ENCODE results near the gene TRABD2B.
A peak's percentile ranks its signal among the peaks of the same experiment; 100 is the strongest.

TRABD2B gene

DNA sequence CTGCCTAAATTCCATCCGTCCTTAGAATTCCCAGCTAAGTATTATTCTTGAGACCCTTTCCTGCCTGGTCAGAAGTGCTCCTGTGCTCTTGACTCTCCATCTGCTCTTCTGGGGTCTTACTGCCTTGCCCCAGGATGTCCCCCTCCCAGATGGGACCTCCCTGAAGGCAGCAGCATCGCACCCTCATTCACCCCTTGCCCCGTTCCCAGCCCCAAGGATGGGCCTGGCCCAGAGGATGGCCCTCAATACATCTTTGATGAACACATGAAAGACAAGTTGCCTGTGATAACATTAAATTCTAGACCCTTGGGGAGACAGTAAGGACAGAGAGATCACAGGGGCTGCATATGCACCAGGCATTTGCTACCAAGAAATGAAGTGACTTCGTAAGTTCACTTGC is 167.2 kb downstream of the TRABD2B start:
- H3K4me3 ChIP-seq (ENCODE audit: low read length), result no peak overlapping the region
- no peak for DNase-seq (ENCODE audit: low read depth)
- TF ChIP-seq, protein P1, sequence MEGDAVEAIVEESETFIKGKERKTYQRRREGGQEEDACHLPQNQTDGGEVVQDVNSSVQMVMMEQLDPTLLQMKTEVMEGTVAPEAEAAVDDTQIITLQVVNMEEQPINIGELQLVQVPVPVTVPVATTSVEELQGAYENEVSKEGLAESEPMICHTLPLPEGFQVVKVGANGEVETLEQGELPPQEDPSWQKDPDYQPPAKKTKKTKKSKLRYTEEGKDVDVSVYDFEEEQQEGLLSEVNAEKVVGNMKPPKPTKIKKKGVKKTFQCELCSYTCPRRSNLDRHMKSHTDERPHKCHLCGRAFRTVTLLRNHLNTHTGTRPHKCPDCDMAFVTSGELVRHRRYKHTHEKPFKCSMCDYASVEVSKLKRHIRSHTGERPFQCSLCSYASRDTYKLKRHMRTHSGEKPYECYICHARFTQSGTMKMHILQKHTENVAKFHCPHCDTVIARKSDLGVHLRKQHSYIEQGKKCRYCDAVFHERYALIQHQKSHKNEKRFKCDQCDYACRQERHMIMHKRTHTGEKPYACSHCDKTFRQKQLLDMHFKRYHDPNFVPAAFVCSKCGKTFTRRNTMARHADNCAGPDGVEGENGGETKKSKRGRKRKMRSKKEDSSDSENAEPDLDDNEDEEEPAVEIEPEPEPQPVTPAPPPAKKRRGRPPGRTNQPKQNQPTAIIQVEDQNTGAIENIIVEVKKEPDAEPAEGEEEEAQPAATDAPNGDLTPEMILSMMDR (IDR thresholded peaks at IDR 0.05; ENCODE audit: insufficient read depth, low read depth, low read length, missing control alignments), result no peak

DNA sequence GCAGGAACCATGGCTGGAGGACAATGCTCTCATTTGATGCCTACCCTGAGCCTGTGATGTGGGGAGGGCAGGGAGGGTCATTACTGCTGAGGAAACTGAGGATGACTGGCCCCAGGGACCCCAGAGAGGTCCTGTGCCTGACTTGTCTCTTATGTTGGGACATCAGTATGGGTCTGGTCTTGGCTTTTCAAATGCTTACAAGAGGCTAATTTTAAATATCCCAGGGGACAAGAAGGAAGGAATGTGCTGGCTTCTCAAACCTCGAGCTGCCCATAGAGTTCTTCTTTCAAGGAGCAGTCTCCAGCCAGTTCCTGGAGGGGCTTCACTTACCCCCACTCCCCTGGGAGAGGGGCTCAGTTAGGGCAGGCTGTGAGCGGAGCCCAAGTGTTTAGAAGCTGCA is 168.2 kb downstream of the TRABD2B start:
- H3K4me3 ChIP-seq (ENCODE audit: low read length), result no peak overlapping the region
- TF ChIP-seq, protein P1 (IDR thresholded peaks at IDR 0.05; ENCODE audit: insufficient read depth, low read depth, low read length, missing control alignments), result no peak
- DNase-seq (ENCODE audit: low read depth), result no peak

DNA sequence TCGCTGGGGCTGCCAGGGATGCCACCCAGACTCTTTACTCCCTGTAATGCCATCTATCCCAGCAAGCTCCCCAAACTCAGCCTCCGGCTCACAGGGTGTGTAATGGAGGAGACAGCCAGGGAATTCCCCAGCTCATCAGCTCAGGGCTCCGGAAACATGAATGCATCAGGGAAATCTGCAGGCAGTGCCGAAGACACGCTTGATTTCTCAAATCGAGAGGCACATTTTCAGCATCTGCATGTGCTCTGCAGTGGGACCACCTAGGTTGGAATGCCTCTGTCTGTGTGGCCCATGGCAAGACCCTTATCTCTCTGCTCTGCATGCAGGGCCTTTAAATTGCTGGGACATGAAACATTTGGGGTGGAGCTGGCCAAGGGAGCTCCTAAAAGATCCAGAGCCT is 170.1 kb downstream of the TRABD2B start:
- no peak for DNase-seq (ENCODE audit: low read depth)
- TF ChIP-seq, protein P1 (IDR thresholded peaks at IDR 0.05; ENCODE audit: insufficient read depth, low read depth, low read length, missing control alignments), result no peak
- no peak overlapping the region for H3K4me3 ChIP-seq (ENCODE audit: low read length)

DNA sequence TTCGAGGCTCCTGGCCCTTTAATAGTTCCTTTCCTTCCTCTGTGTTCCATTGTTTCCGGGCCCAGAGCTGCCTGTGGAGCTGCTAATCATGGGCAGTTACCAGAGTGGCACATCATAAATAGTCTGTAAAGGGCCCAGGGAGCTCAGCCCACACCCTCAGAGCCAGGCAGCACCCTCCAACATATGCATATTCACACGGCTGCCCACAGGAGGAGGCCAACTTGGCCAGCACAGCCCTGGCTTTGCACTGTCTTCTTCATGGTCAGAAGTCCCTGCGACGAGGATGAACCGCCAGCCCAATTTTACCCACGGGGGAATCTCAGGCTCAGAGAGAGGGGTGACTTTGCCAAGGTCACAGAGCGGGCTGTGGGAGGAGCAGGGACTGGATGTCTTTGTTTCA is 172.5 kb downstream of the TRABD2B start:
- no peak for DNase-seq (ENCODE audit: low read depth)
- H3K4me3 ChIP-seq (ENCODE audit: low read length), result no peak overlapping the region
- TF ChIP-seq, protein P1 (IDR thresholded peaks at IDR 0.05; ENCODE audit: insufficient read depth, low read depth, low read length, missing control alignments), result no peak

DNA sequence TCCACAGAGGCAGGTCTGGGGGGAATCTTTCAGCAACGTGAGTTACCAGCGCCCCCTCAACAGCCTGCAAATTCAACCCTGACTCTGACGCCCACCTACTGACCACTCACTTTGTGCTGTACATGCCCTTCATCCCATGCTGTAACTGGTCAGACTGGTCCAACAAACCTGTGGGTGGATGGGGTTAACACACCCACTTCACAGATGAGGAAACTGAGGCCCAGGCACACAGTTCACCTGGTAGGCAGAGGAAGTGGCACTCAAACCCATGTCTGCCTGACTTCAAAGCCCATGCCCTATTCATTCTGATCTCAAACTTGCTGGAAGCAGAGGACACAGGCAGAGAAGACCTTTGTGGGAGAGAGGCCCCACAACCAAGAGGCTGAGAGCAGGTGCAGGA is 172.9 kb downstream of the TRABD2B start:
- TF ChIP-seq, protein P1 (IDR thresholded peaks at IDR 0.05; ENCODE audit: insufficient read depth, low read depth, low read length, missing control alignments), result no peak
- no peak for DNase-seq (ENCODE audit: low read depth)
- H3K4me3 ChIP-seq (ENCODE audit: low read length), result no peak overlapping the region

DNA sequence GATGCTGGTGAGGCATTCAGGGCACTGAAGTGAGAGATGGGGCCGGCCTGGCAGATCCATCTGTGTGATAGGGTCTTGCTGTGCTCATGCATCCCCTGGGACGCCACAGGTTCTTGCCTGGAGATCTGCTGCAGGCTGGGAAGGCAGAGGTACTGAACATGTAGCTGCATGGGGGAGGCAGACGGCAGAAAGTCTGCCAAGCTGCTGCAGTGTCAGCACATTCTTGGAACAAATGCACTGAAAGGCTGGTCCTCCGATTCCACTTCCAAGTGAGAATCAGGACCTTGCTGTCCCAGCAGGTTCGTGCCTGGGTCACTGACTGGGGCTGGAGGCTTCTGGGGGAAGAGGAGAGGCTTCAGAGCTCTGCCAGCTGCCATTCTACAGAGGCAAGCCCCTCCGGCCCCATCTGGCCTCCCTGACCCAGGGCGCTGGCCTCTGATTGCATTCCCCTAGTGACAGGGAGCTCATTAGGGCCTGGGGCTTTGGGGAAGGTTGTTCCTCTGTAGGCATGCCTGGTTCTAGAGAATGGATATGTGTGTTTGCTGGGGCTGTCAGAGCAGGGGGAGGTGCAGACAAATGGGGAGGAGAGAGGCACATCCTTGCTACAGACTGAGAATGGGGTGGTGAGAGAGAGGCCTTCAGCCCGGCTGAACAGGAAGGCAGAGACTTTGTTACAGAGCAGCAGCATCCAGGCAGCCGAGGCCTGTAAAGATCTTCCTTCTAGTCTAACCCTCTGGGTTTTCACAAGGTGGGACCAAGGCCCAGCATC is 174.0 kb downstream of the TRABD2B start:
- no peak overlapping the region for H3K4me3 ChIP-seq (ENCODE audit: low read length)
- DNase-seq (ENCODE audit: low read depth), result no peak
- TF ChIP-seq, protein P1 (IDR thresholded peaks at IDR 0.05; ENCODE audit: insufficient read depth, low read depth, low read length, missing control alignments), result no peak

DNA sequence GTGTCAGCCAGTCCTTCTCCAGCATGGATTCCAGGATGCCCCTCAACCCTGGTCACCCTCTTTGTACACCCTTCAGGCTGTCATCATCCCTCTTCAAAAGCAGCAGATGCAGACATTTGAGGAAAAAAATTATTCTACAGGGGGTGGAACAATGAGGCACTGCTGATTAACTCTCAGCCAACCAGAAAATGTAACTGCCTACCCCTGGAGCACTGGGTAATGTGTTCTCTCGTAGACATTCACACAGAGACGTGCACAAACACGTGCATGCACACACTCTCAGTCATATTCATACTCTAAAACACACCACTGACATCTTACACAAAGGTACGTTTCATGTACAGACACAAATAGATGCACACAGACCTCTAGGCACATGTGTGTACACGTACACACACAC is 175.4 kb downstream of the TRABD2B start:
- TF ChIP-seq, protein P1 (IDR thresholded peaks at IDR 0.05; ENCODE audit: insufficient read depth, low read depth, low read length, missing control alignments), result no peak
- DNase-seq (ENCODE audit: low read depth), result peak; percentile 23
- H3K4me3 ChIP-seq (ENCODE audit: low read length), result no peak overlapping the region
